Measurements from ENCODE around the gene PDXK. TPM values are rescaled to one million over a fixed set of nuclear protein-coding genes. Genes with fewer than 3 reads are reported as not detected.

PDXK gene
- total and polyA plus RNA-seq, 2 donors (not counting 3 experiments of a cell fraction or from before 2014, with no cell fraction given) = 44.2 to 59.1 TPM

GRCh38 chr21:43690346-43690745 lies 28.6 kb upstream of the PDXK start:
- CTCF ChIA-PET = no interaction called here
- no peak overlapping the region for H3K4me3 ChIP-seq (replicated peaks in 1 of 3; ENCODE audit: insufficient read depth in 1 of 3, low read depth in 1 of 3, low read length in 3 of 3)
- no TSS peak for BruUV-seq (replicated peaks)
- no peak overlapping the region for H3K9ac ChIP-seq (replicated peaks; ENCODE audit: extremely low read depth, insufficient read depth, low read length)
- H3K27ac ChIP-seq (ENCODE audit: insufficient read depth, low read depth, low read length) = no peak overlapping the region
- H3K27me3 ChIP-seq (ENCODE audit: control insufficient read depth in 2 of 2, insufficient read depth in 2 of 2, low read length in 2 of 2) = no peaks in the 10 kb centered on the region
- FAIRE-seq = no peak
- H3K79me2 ChIP-seq (ENCODE audit: control insufficient read depth, insufficient read depth, low read length) = no peaks in the 10 kb centered on the region
- H3K4me2 ChIP-seq (ENCODE audit: insufficient read depth, low read length) = no peak overlapping the region
- intact Hi-C loops (cut with micrococcal nuclease) = no loop called here
- no peaks in the 10 kb centered on the region for H3K9me3 ChIP-seq (replicated peaks; ENCODE audit: control insufficient read depth, insufficient read depth, low read length)
- no peak for DNase-seq (ENCODE audit: low read depth, low spot score)
- no peaks in the 10 kb centered on the region for H4K20me1 ChIP-seq (replicated peaks; ENCODE audit: control insufficient read depth, extremely low read depth, insufficient read depth, low read length)
- H2AFZ ChIP-seq (ENCODE audit: low read depth, low read length) = no peak overlapping the region
- H3K9me1 ChIP-seq (replicated peaks; ENCODE audit: control insufficient read depth, extremely low read depth, insufficient read depth, low read length) = no peaks in the 10 kb centered on the region
- peaks cover 23 to 60% of the 10 kb centered on the region in 2 experiments for H3K36me3 ChIP-seq (ENCODE audit: control insufficient read depth in 2 of 2, extremely low read depth in 1 of 2, insufficient read depth in 2 of 2, low read length in 2 of 2)
- dilution Hi-C loops (cut with MboI; ENCODE audit: extremely low pct_ligation_motif_present, low sequenced_read_pairs) = no loop called here
- POLR2A ChIA-PET = no interaction called here
- no peaks in the 10 kb centered on the region for H3K4me1 ChIP-seq (ENCODE audit: control insufficient read depth, extremely low read depth, insufficient read depth, low read length)
- TF ChIP-seq MAX (IDR thresholded peaks at IDR 0.05; ENCODE audit: insufficient read depth, insufficient read length) = no peak
- no peak for TF ChIP-seq FOS (IDR thresholded peaks at IDR 0.05; ENCODE audit: borderline replicate concordance, insufficient read depth, low read length)
- TF ChIP-seq JUN (IDR thresholded peaks at IDR 0.05; ENCODE audit: borderline replicate concordance, insufficient read depth, insufficient read length, low read depth) = no peak
- TF ChIP-seq GATA2 (IDR thresholded peaks at IDR 0.05; ENCODE audit: insufficient read depth, insufficient read length, low read depth, low read length) = no peak
- no peak for TF ChIP-seq MYC (IDR thresholded peaks at IDR 0.05; ENCODE audit: low read depth, low read length)
- no peak for TF ChIP-seq POLR2A (IDR thresholded peaks at IDR 0.05; ENCODE audit: low read depth, low read length)
- no peak for TF ChIP-seq EZH2 (IDR thresholded peaks at IDR 0.05; ENCODE audit: borderline replicate concordance, low read depth, low read length, severe bottlenecking)
- TF ChIP-seq CTCF (IDR thresholded peaks at IDR 0.05; ENCODE audit: extremely low read depth in 1 of 2, insufficient read depth in 1 of 2, low read depth in 1 of 2, low read length in 2 of 2) = no peak
- TF ChIP-seq POLR2AphosphoS5 (IDR thresholded peaks at IDR 0.05; ENCODE audit: insufficient read depth, low read depth, low read length) = no peak

Data from endothelial cell of umbilical vein (primary cell).